Endodermal cell (in vitro differentiated cells): ENCODE results near the gene PNMT. TPM values are rescaled to one million over a fixed set of nuclear protein-coding genes. Genes with fewer than 3 reads are reported as not detected.
A peak's percentile ranks its signal among the peaks of the same experiment; 100 is the strongest.

ENCODE experiments used
- DNase-seq: peaks from one replicate; pipeline ENCODE4 v3.0.0-alpha.2; 2017
- H3K27ac ChIP-seq: 2 replicates; pipeline ENCODE4 v1.5.1; 2013; ENCODE audit warnings: mild to moderate bottlenecking, low read depth, low read length, moderate library complexity
- H3K27me3 ChIP-seq: 2 replicates; pipeline ENCODE4 v1.6.1; 2013; ENCODE audit warnings: mild to moderate bottlenecking, low read length, moderate library complexity; ENCODE audit not compliant: insufficient read depth, control insufficient read depth, poor library complexity, severe bottlenecking
- H3K36me3 ChIP-seq: 2 replicates; pipeline ENCODE4 v1.7.0; 2013; ENCODE audit warnings: mild to moderate bottlenecking, low read length, moderate library complexity; ENCODE audit not compliant: control insufficient read depth, insufficient read depth
- H3K4me1 ChIP-seq: one replicate; pipeline ENCODE4 v1.7.0; 2013; ENCODE audit warnings: low read length; ENCODE audit not compliant: control insufficient read depth, insufficient read depth
- H3K4me3 ChIP-seq: 2 replicates; pipeline ENCODE4 v1.5.1; 2013; ENCODE audit warnings: mild to moderate bottlenecking, low read length, moderate library complexity
- H3K9ac ChIP-seq: 2 replicates; pipeline ENCODE4 v1.6.1; 2013; ENCODE audit warnings: mild to moderate bottlenecking, low read length, moderate library complexity; ENCODE audit not compliant: poor library complexity, severe bottlenecking; ENCODE audit errors: extremely low read depth
- H3K9me3 ChIP-seq: 2 replicates; pipeline ENCODE4 v1.6.1; 2013; ENCODE audit warnings: mild to moderate bottlenecking, low read length, moderate library complexity; ENCODE audit not compliant: control insufficient read depth
- H3K27ac Mint-ChIP-seq: 2 replicates; pipeline ENCODE4 v1.8.0; 2020; ENCODE audit warnings: mixed read lengths
- H3K27me3 Mint-ChIP-seq: 2 replicates; pipeline ENCODE4 v1.8.0; 2021; ENCODE audit warnings: mild to moderate bottlenecking, mixed read lengths; ENCODE audit not compliant: insufficient read depth
- H3K36me3 Mint-ChIP-seq: 2 replicates; pipeline ENCODE4 v1.8.0; 2020; ENCODE audit warnings: low read depth, mixed read lengths
- H3K4me1 Mint-ChIP-seq: 2 replicates; pipeline ENCODE4 v1.8.0; 2020; ENCODE audit warnings: mixed read lengths
- H3K4me3 Mint-ChIP-seq: 2 replicates; pipeline ENCODE4 v1.8.0; 2020; ENCODE audit warnings: mild to moderate bottlenecking, moderate library complexity, mixed read lengths
- H3K9me3 Mint-ChIP-seq: 2 replicates; pipeline ENCODE4 v1.8.0; 2020; ENCODE audit warnings: mild to moderate bottlenecking, mixed read lengths
- CTCF ChIP-seq: fragments of 200-600 bp; sonication (generic); conservative IDR thresholded peaks from 2 replicates; pipeline ENCODE4 v1.5.0; 2021; ENCODE audit warnings: antibody characterized with exemption, mild to moderate bottlenecking
- WGBS, 2 experiments: methylation state at CpG; one replicate each; pipeline versions ENCODE4 v1.1.5 to v1.1.7; 2013; ENCODE audit warnings: missing lambda C conversion rate in 2 of 2, mixed read lengths in 1 of 2; ENCODE audit not compliant: insufficient coverage in 1 of 2, insufficient read length in 1 of 2; 5-methylcytosine and 5-hydroxymethylcytosine counted together
- total RNA-seq, 2 donors: library from RNA; stranded (reverse); fragmentation: NEBNext Ultra II Directional in 1 of 2; extraction: Animal tissue kit (Norgen Biotek cat#: 25700) in 1 of 2; gene quantifications; 2 replicates in 1 of 2; 3 replicates in 1 of 2; pipeline ENCODE4 v1.2.1, GENCODE V29; 2021

Gene PNMT
- total RNA-seq, 2 donors from 2014 or later, result 0.55 to 1.0 TPM

- peaks cover 10% of the 10 kb centered on the region for H3K27me3 Mint-ChIP-seq
- H3K27me3 ChIP-seq, result no peaks in the 10 kb centered on the region
- H3K27ac Mint-ChIP-seq, result no peak overlapping the region
- H3K9me3 ChIP-seq, result no peaks in the 10 kb centered on the region
- H3K9ac ChIP-seq, result no peak overlapping the region
- H3K4me1 Mint-ChIP-seq, result peaks cover 9% of the 10 kb centered on the region
- DNase-seq, result no peak
- no peak overlapping the region for H3K4me3 ChIP-seq
- 94 to 97% methylated on average over 29 to 35 of the region's 35 CpGs for WGBS, 2 experiments
- no peak overlapping the region for H3K27ac ChIP-seq
- H3K36me3 Mint-ChIP-seq, result peaks cover 15% of the 10 kb centered on the region
- no peak overlapping the region for H3K4me3 Mint-ChIP-seq
- peaks cover 11% of the 10 kb centered on the region for H3K36me3 ChIP-seq
- TF ChIP-seq CTCF, result no peak
- H3K9me3 Mint-ChIP-seq, result no peaks in the 10 kb centered on the region
- no peaks in the 10 kb centered on the region for H3K4me1 ChIP-seq
Measured at GRCh38 chr17:39660397-39661385, 7.6 kb upstream of the PNMT start.

- no peak for DNase-seq
- peaks cover 14% of the 10 kb centered on the region for H3K36me3 Mint-ChIP-seq
- peaks cover 11% of the 10 kb centered on the region for H3K36me3 ChIP-seq
- H3K9me3 Mint-ChIP-seq, result no peaks in the 10 kb centered on the region
- 89 to 100% methylated on average over 2 to 8 of the region's 8 CpGs for WGBS, 2 experiments
- H3K4me1 Mint-ChIP-seq, result peaks cover 8% of the 10 kb centered on the region
- peaks cover 23% of the 10 kb centered on the region for H3K27me3 Mint-ChIP-seq
- no peaks in the 10 kb centered on the region for H3K4me1 ChIP-seq
- no peak overlapping the region for H3K27ac Mint-ChIP-seq
- H3K9me3 ChIP-seq, result no peaks in the 10 kb centered on the region
- peaks cover 11% of the 10 kb centered on the region for H3K27me3 ChIP-seq
- no peak overlapping the region for H3K27ac ChIP-seq
- H3K4me3 Mint-ChIP-seq, result no peak overlapping the region
- H3K9ac ChIP-seq, result no peak overlapping the region
- no peak overlapping the region for H3K4me3 ChIP-seq
- TF ChIP-seq CTCF, result no peak
Measured at GRCh38 chr17:39661744-39662541, 6.3 kb upstream of the PNMT start.

- H3K36me3 Mint-ChIP-seq, result peaks cover 13% of the 10 kb centered on the region
- Histone ChIP-seq H3K9me3 (no peaks in the 10 kb centered on the region), H3K9ac (no peak overlapping the region), H3K4me1 (no peaks in the 10 kb centered on the region), H3K36me3 (peaks cover 11% of the 10 kb centered on the region), H3K4me3 (no peak overlapping the region), H3K27me3 (peaks cover 19% of the 10 kb centered on the region), H3K27ac (peak overlapping the region; percentile 29)
- no peak for TF ChIP-seq CTCF
- WGBS, 2 experiments, result 89% methylated on average over 10 to 22 of the region's 22 CpGs
- no peaks in the 10 kb centered on the region for H3K9me3 Mint-ChIP-seq
- no peak for DNase-seq
- H3K27me3 Mint-ChIP-seq, result peaks cover 29% of the 10 kb centered on the region
- peaks cover 8% of the 10 kb centered on the region for H3K4me1 Mint-ChIP-seq
- H3K27ac Mint-ChIP-seq, result no peak overlapping the region
- no peak overlapping the region for H3K4me3 Mint-ChIP-seq
Measured at GRCh38 chr17:39662551-39663339, 5.5 kb upstream of the PNMT start.
